T-helper 9 cell (primary cell): ENCODE measurements around the gene CDCA7.
"Not testable (repeated sequence)": the region's sequence is repeated elsewhere in the genome, so short reads cannot be mapped to it uniquely, and the experiment has no call there.

Experiments
- DNase-seq: peaks from one replicate; pipeline ENCODE4 v3.0.0-alpha.2; 2020
- total RNA-seq, 2 donors: gene quantifications; one replicate each; lab custom pipeline; 2026; lab: John Stamatoyannopoulos, UW

Gene CDCA7
- 1.4 to 2.8 reads per million in 2 donors for total RNA-seq

DNA sequence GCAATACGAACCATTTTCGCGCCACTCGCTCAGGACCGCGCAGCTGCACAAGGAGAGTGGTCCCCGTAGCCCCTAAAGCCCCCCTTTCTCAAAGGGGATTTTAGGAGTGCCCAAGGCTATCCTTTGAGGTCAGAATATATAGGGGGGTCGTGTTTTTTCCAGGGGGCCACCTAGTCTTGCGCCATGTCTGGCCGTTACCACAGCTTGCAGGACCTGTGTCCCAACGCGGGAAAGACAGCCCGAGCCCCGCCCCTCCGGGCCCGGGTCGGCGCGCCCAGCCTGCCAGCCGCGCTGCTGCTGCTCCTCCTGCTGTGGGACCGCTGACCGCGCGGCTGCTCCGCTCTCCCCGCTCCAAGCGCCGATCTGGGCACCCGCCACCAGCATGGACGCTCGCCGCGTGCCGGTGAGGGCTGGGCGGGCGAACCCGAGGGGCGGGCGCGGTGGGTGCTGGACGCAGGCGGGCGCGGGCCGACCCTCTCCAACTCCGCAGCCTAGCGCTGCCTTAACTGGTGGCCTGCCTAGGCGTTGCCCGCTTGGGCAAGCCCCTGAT, at the start of gene CDCA7:
Gene CDCA7 (plus strand): TSS at position 291 of the 550 bp plus-strand sequence. CDS start 92 bp downstream, at position 383.
- no peak for DNase-seq

DNA sequence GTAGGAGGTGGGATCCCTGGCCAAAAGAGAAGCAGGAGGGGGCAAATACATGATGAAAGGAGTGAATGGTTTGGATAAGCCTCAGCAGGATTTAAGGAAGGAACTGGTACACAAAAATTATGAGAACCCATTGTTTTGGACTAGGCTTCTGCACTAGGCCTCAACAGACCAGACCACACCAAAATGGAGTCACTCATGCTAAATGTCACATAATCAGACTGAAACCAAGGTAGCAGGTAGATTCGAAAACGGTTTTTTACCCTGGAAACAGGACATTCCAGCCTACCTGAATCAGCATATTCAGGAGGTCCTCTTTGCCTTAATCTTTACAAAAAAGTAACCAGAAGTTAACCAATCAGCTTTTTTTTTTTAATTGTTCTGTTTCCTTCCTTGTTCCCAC, 49.4 kb upstream of the CDCA7 start:
- no peak for DNase-seq

DNA sequence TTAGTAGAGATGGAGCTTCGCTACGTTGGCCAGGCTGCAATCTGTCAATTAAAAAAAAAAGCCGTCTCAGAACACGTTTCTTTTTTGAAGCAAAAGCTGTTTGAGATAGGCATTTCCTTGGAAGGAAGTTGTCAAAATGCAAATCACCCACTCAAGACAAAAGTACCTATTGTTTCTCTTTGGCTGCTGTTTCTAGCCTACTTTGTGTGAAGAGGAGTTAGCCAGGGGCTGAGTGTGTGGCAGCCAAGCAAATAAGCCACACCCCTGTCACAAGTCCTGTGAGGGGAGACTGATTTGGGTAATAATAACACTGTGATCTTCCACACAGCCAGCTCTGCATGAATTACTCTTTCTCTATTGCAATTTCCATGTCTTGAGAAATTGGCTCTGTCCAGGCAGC, 47.4 kb upstream of the CDCA7 start:
- DNase-seq = no peak

DNA sequence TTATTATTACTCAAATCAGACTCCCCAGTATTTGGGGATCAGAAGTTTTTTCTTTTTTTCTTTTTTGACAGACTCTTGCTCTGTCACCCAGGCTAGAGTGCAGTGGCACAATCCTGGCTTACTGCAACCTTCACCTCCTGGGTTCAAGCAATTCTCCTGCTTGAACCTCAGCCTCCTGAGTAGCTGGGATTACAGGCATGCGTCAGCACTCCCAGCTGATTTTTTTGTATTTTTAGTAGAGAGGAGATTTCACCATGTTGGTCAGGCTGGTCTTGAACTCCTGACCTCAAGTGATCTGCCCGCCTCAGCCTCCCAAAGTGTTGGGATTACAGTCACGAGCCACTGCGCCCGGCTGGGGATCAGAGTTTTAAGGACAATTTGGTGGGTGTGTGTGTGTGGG, 45.3 kb upstream of the CDCA7 start:
- not testable (repeated sequence) for DNase-seq

DNA sequence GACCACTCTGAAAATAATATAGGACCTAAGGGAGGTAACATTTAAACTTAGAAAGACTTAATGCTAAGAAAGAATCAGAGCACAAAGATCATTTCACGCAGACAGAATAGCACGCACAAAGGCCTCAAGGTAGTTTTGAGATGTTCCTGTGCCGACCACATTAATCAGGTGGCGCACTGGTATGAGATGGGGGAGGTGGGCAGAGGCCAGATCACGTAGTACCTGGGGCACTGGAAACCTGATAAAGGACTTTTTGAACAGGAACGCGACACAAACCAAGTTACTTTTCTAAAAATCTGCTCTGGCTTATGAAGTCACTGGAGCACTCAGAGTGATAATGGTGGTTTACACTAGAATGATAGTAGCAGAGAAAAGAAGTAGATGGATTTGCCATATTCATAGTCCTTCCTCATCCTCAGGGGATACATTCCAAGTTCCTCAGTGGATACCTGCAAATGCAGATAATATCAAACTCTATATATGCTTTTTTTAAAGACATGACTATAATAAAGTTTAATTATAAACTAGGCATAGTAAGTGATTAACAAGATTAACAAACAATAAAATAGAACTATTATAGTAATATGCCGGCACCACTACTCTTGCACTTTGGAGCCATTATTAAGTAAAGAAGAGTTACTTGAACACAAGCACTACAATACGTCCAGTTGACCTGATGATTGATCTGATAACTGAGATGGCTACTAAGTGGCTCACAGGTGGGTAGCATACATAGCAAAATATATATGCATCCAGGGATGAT, 42.6 kb upstream of the CDCA7 start:
- DNase-seq = no peak

DNA sequence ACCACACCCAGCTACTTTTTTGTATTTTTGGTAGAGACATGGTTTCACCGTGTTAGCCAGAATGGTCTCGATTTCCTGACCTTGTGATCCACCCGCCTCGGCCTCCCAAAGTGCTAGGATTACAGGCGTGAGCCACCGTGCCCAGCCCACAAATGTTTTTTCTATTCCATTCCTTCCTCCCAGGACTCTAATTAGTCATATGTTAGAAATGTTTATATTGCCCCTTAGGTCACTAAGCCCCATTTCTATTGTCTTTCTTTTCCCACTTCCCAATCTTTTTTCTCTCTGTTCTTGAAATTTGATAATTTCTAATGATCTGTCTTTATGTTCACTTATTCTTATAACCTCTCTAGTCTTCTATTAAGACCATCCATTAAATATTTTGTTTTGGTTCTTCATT, 31.3 kb upstream of the CDCA7 start:
- DNase-seq = no peak

DNA sequence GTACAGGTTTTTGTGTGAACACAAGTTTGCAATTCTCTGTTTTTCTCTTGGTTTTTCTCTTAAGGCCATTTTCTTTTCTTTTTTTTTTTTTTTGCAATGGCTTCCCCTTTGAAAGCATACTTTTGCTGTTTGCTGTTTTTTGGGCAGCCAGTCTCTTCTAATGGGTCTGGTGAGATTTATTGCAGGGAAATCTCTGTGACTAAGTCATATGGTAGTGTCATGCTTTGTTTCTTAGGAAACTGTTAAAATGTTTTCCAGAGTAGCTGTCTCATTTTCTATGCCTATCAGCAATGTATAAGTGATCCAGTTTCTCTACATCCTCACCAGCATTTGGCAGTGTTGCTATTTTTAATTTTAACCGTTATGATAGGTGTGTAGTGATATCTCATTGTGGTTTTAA, 27.9 kb upstream of the CDCA7 start:
- DNase-seq = no peak

DNA sequence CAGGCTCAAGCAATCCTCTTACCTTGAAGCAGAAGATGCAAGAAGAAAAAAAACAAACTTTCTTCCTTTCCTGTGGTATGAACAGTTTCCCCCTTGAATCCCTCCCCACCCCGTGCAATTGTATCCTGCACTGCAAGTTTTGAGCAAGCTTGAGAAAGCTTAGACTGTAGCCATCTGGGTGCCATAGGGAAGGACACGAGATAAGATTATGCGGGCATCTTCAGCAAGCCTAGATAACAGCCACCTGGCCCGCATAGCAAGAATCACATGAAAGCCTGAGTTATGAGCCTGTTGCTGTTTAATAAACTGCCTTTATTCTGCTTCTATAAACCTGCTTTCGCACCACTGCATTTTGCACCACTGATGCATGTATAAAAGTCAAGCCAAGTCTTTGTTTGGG, 27.3 kb upstream of the CDCA7 start:
- DNase-seq = no peak

DNA sequence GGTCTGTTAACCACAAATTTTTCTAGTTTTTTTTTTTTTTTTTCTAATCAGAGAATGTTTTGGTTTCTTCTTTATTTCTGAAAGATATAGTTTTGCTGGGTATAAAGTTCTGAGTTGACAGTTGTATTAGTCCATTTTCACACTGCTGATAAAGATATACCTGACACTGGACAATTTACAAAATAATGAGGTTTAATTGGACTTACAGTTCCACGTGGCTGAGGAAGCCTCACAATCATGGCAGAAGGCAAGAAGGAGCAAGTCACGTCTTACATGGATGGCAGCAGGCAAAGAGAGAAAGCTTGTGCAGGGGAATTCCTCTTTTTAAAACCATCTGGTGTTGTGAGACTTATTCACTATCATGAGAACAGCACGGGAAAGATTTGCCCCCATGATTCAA, 21.7 kb upstream of the CDCA7 start:
- DNase-seq = not testable (repeated sequence)

DNA sequence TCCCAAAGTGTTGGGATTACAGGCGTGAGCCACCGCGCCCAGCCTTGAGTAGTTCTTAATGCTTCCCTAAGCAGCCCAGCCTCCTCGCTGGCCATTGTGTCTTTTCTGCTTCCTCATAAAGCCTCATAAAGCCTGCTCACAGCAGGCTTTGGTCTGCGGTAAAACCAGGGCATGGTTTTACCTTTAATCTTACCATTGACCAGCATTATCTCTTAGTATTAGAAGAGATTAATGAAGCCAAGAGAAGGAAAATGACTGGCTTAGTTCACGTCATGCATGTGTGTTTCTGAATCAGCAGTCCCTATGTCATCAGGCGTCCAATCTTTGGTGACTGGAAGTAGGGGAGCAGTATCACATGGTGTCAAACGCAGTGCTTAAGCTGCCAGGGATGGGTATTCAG, 14.9 kb upstream of the CDCA7 start:
- no peak for DNase-seq

DNA sequence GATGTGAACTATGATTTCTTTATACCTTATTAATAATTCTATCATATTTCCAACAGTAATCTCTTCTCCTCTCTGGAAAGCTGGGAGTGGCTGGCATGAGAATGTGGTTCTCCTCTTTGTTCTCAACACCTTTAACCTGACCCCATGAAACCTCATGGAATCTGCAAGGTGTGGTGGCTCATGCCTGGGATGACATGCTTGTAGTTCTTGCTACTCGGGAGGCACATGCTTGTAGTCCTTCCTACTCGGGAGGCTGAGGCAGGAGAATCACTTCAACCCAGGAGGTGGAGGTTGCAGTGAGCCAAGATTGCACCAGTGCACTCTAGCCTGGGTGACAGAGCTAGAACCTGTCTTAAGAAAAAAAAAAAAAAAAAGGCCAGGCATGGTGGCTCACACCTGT, 10.8 kb upstream of the CDCA7 start:
- DNase-seq = no peak

DNA sequence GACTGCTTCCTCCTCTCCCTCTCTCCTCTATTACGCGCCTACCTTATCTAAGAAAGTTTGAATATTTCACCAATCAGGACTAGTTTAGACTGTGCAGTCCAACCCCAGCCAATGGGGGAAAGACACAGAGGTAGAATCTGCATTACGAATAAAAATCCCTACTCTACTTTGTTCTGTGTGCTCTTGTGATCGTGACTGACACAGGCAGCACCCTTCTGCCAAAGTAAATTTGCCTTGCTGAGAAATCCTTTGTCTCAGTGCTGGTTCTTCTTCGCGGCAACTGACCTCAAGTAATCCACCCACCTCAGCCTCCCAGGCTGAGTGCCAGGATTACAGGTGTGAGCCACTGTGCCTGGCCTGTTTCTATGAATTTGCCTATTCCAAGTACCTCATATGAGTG, 8.6 kb upstream of the CDCA7 start:
- DNase-seq = no peak

DNA sequence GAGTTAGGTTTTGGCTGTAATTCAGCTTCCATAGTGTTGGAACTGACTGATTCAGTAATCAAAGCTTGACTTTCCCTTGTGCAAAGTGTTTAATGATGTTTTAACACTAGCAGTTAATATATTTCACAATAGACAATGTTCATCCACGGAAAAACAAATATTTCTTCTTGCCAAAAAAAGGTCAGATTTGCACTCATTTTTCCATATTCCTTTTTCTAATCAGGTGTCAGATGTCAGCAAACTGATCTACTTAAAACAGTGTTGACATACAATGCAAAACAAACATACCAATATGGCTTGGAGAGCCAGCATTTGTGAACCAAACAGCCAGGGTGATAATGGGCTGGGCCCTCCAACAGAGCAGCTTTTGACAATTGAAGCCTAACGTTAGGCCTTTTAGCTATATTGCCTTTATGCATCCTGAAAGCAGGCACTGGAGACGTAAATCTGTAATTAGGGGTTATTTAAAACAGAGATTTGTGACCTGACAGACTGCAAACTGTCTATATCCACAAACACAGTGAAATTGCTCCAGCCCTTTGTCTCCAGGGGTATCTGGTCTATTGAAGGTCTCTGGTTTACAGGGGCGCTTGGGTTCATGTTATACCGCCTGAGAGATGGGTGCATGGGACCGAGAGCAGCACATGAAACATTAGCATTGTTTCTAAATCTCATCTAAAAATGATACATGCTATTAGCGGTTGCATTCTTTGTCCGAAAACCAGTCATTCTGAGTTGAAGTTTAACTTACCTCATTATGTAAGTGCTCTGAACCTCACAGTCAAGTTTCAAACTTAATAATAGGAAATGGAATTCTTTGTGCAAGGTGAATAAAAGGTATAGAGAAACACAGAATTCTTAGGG, 7.1 kb upstream of the CDCA7 start:
- no peak for DNase-seq

DNA sequence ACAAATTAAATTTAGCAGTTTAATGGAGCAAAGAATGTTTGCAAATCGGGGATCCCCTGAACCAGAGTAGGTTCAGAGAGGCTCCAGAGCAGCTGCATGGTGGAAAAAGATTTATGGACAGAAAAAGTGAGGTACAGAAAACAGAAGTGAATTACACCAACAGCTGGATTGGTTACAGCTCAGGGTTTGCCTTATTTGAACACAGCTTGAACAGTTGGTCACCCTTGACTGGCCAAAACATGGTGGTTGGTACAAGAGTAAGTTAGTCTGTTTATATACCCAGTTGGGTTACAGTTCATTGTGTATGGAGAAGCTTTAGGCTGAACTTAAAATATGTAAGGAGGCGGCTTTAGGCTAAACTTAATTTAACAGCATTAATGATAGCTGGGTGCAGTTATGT, 5.4 kb upstream of the CDCA7 start:
- DNase-seq = no peak

DNA sequence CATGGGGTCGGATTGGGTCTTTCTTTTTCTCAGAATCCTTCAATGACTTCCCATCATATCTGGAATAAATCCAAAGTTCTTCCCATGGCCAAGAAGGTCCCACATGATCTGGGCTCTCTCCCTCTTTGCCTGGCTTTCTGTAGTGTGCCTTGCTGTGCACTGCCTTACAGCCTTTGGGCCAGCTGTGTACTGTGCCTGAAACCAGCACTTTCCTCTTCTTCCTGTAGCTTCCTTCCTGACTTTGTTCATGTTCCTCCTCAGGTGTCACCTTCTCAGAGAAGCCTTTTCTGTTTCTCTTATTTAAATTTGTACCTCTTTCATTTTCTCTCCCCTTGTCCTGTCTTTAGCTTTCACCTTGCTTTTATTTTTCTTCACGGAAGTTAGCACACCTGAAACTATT, 4.3 kb upstream of the CDCA7 start:
- no peak for DNase-seq

DNA sequence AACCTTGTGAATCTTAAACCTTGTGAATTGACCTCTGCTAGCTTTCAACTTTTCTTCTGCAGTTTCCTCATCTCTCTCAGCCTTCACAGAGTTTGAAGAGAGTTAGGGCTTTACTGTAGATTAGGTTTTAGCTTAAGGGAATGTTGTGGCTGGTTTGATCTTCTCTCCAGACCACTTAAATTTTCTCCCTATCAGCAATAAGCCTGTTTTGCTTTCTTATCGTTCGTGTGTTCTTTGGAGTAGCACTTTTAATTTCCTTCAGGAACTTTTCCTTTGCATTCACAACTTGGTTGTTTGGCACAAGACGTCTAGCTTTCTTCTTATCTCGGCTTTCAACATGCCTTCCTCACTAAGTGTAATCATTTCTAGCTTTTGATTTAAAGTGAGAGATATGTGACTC, 2.8 kb upstream of the CDCA7 start:
- no peak for DNase-seq

DNA sequence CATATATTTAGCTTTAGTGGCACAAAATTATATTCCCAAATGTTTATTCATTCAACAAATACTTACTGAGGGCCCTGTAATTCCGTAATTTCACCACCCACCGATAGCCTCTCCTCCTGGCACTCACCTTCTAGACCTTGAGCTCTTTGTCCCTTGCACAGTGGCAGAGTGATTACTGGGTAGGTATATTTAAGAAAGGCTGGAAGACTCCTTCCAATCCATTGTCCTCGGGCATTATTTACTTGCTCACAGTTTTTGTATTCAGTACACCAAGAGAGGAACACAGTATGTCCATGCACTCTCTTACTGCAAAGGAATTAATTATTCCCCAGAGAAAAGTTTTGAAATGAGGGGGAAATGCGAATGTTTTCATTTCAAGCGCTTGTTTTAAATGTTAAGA, 1.1 kb upstream of the CDCA7 start:
- DNase-seq = no peak

DNA sequence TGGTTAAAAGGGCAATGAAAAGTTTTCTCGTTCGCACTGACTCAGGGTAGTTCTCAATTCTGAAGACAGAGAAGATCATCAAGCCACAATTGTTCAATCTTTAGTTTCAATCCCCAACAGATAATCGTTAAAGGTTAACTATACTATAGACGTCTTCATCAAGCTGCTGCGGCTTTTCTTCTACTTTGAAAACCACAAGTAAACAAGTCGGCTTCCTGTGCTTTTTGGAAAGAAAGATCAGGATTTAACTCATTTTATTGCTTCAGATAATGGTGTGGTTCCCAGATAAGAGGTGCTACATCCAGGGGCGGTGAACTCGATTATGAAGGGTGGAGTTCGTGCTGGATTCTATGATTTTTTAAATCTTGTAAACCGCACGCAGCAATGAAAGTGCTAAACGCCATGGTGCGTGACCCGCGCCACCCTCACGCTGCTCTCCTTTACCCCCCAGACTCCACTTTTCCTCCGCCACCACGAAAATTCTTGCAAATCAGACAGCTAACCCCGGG, 545 bp upstream of the CDCA7 start:
- no peak for DNase-seq

DNA sequence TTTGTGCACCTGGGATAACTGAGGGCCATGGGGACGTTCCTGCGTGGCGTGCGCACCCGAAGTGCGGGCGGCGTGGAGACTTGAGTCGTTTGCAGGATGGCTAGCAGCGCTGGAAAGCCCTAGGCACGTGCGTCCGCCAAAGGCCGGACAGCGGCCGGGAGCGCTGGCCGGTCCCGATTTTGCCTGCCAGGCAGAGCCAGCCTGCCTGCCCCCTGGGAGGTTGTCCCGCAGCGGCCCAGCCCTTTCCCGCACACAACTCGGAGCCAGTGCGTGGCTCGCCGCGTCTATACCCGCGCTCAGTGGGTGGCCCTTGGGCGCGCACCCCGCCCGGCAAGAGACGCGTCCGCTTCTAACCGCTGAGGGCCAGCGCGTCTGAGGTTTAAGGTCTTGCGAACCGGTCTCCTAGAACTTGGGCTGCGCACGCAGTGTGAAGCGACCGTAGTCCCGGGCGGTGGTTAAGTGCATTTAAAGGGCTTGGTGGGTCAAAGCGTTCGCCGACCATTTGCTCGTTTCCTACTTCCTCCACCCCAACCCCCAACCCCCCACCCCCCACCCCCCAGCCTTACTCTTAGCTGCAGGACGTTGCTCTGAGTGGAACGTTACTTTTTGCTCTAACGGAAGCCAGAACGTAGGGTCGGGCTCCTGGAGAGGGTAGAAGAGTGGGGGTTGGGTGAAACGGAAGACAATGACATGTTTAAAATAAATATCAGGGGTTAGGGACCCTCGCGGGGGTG, 627 bp downstream of the CDCA7 start:
- DNase-seq = no peak

DNA sequence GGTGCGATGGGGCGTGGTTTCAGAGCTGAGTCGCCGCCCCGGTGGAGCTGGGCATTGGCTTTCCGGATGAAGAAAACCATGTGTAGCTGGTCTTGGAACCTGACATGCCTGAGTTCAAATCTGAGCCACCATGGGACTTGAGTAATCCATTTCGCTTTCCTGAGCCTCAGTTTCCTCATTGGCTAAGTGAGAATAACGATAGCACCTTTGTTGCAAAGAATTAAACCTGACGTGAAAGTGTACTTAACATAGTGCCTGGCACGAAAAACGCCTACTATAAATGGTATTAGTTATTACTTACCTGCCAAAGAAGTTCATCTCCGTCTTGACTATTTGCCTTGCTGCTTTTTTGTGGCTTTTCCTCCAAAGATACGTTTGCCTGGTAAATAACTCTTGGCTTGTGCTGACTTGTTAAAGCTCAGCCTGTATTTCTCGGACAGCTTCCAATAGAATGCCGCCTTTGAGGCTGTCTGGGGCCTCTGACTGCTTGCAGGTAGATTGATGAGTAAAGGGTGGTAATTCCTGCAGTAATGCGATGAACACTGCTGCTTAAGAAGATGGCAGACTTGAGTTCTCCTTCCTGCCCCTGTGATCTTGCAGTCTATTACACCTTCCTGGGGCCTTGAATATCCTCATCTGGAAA, 1.3 kb downstream of the CDCA7 start:
- DNase-seq = no peak

DNA sequence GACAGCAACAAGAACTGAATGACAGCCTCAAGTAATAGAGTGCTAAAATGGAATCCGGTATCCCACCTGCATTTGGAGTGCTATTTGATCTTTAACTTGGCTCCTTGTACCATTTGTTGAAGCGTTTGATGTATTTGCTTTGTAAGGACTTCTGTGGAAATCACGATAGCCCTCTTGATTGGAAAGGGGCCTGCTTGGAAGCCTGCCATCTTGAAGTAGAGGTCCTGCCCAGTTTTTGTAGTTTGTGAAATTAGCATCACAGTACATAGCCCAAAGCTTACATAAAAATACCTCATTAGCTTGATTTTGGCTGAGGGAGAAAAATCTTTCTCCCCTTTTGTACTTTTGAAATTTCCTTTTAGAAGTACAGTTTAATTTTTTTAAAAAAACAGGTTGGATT, 2.7 kb downstream of the CDCA7 start:
- no peak for DNase-seq

DNA sequence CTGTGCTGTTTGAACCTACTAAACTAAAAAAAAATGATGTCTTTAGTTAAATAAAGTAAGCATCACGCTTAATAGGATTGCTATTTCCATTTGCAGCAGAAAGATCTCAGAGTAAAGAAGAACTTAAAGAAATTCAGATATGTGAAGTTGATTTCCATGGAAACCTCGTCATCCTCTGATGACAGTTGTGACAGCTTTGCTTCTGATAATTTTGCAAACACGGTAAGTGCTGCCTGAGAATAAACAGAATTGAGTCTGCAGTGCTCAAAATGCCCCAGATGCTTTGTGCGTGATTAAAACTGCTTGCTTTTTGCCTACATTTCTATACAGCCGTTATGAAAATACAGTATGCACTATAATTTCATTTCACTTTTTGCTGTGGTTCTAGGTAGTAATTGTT, 3.9 kb downstream of the CDCA7 start:
- DNase-seq = no peak
